Endometrial microvascular endothelial cells (primary cell): Measurements from ENCODE around the gene TRMT13. TPM values are rescaled to one million over a fixed set of nuclear protein-coding genes. Genes with fewer than 3 reads are reported as not detected.

Experiments used
- in situ Hi-C: cut with HindIII; loops from 2 replicates; pipeline ENCODE4 v1.10.0; 2017; ENCODE audit warnings: low sequenced_read_pairs, low pct_unique_long_range_greater_than_20kb; ENCODE audit errors: inconsistent ontology term
- total RNA-seq: library from RNA; depleted of rRNA; stranded (reverse); fragments of >200 nt; gene quantifications from one replicate; pipeline ENCODE4 v1.2.3, GENCODE V29; 2015; ENCODE audit errors: inconsistent ontology term

TRMT13 gene
- 13.3 TPM for total RNA-seq

- in situ Hi-C loops: no loop called here
These were observed at the start of gene TRMT13, which contains the start of gene SASS6 for GRCh38 chr1:100132566-100133477. TSS of gene TRMT13 (plus strand) at chr1:100133163. CDS start at chr1:100133169, 6 bp downstream. TSS of gene SASS6 (minus strand) at chr1:100132930. CDS start at chr1:100132814, 116 bp downstream.

GRCh38 chr1:100087396-100087795 lies 45.6 kb upstream of the TRMT13 start:
- in situ Hi-C loops: no loop called here

GRCh38 chr1:100089082-100089481 lies 43.9 kb upstream of the TRMT13 start:
- in situ Hi-C loops: no loop called here

- in situ Hi-C loops: no loop called here
These were observed 42.5 kb upstream of the TRMT13 start for GRCh38 chr1:100090471-100090870.

- in situ Hi-C loops: no loop called here
These were observed 32.8 kb upstream of the TRMT13 start for GRCh38 chr1:100100202-100100601.

- in situ Hi-C loops: no loop called here
These were observed 31.4 kb upstream of the TRMT13 start for GRCh38 chr1:100101564-100101963.

GRCh38 chr1:100107696-100108095 lies 25.3 kb upstream of the TRMT13 start:
- in situ Hi-C loops: no loop called here

- in situ Hi-C loops: no loop called here
These were observed 23.4 kb upstream of the TRMT13 start for GRCh38 chr1:100109554-100110066.

- in situ Hi-C loops: no loop called here
These were observed 17.4 kb upstream of the TRMT13 start for GRCh38 chr1:100115524-100115923.

- in situ Hi-C loops: no loop called here
These were observed 10.8 kb upstream of the TRMT13 start for GRCh38 chr1:100122177-100122576.

- in situ Hi-C loops: no loop called here
These were observed 5.7 kb upstream of the TRMT13 start for GRCh38 chr1:100127226-100127625.

- in situ Hi-C loops: no loop called here
These were observed 2.3 kb upstream of the TRMT13 start for GRCh38 chr1:100130552-100131077.

- in situ Hi-C loops: no loop called here
These were observed 1.3 kb upstream of the TRMT13 start for GRCh38 chr1:100131623-100132022.

GRCh38 chr1:100134872-100135271 lies 1.9 kb downstream of the TRMT13 start:
- in situ Hi-C loops: no loop called here

- in situ Hi-C loops: no loop called here
These were observed 4.6 kb downstream of the TRMT13 start for GRCh38 chr1:100137602-100138001.

GRCh38 chr1:100141192-100141591 lies 8.2 kb downstream of the TRMT13 start:
- in situ Hi-C loops: no loop called here

- in situ Hi-C loops: no loop called here
These were observed 9.4 kb downstream of the TRMT13 start for GRCh38 chr1:100142343-100142742.

GRCh38 chr1:100145116-100145515 lies 12.2 kb downstream of the TRMT13 start:
- in situ Hi-C loops: no loop called here

GRCh38 chr1:100146958-100147357 lies 14.0 kb downstream of the TRMT13 start:
- in situ Hi-C loops: no loop called here

GRCh38 chr1:100147875-100148274 lies 14.9 kb downstream of the TRMT13 start:
- in situ Hi-C loops: no loop called here
